CD4-positive, alpha-beta T cell (primary cell): ENCODE measurements around the gene LTBP2. TPM values are rescaled to one million over a fixed set of nuclear protein-coding genes. Genes with fewer than 3 reads are reported as not detected.

Source experiments
- ATAC-seq: fragments of 200-7000 bp; cut with Tn5 transposase; one replicate; pipeline ENCODE4 v1.10.0; 2022; ENCODE audit warnings: mild to moderate bottlenecking; ENCODE audit not compliant: poor library complexity
- CTCF ChIA-PET: fragments of 350-600 bp; sonication (Branson Sonifier 250); formaldehyde crosslinking; loops from one replicate; lab custom pipeline; 2021; ENCODE audit warnings: antibody characterized with exemption, inconsistent platforms; lab: Charles Lee
- POLR2A ChIA-PET: fragments of 350-600 bp; sonication (Branson Sonifier 250); formaldehyde crosslinking; loops from one replicate; lab custom pipeline; 2021; ENCODE audit warnings: antibody characterized with exemption, inconsistent platforms; lab: Charles Lee
- DNase-seq, 14 experiments: peaks; one replicate each; pipeline ENCODE4 v3.0.0-alpha.2; 2013 to 2020; ENCODE audit warnings: mixed read lengths in 2 of 14
- H3K27ac ChIP-seq, 2 donors: one replicate each; pipeline versions ENCODE4 v1.5.1 to v1.7.0; 2013; ENCODE audit warnings: low read length in 2 of 2, low read depth in 1 of 2, mild to moderate bottlenecking in 1 of 2
- H3K27me3 ChIP-seq, 2 experiments: 1 replicate in 1 of 2; 2 replicates in 1 of 2; pipeline versions ENCODE4 v1.6.1 to v1.7.0; 2013; ENCODE audit warnings: low read length in 2 of 2, control low read depth in 1 of 2, mild to moderate bottlenecking in 1 of 2, moderate library complexity in 1 of 2; ENCODE audit not compliant: insufficient read depth in 2 of 2, control insufficient read depth in 1 of 2
- H3K36me3 ChIP-seq: one replicate; pipeline ENCODE4 v1.6.1; 2013; ENCODE audit warnings: low read length, control low read depth; ENCODE audit not compliant: insufficient read depth
- H3K4me1 ChIP-seq: one replicate; pipeline ENCODE4 v1.6.1; 2013; ENCODE audit warnings: low read length, control low read depth; ENCODE audit not compliant: insufficient read depth
- H3K4me3 ChIP-seq: one replicate; pipeline ENCODE4 v1.5.1; 2013; ENCODE audit warnings: mild to moderate bottlenecking, low read length, moderate library complexity
- H3K9me3 ChIP-seq, 2 experiments: 1 replicate in 1 of 2; 2 replicates in 1 of 2; pipeline versions ENCODE4 v1.6.1 to v1.7.0; 2013; ENCODE audit warnings: low read length in 2 of 2, mild to moderate bottlenecking in 2 of 2, control low read depth in 1 of 2, moderate library complexity in 1 of 2; ENCODE audit not compliant: control insufficient read depth in 1 of 2, insufficient read depth in 1 of 2
- H3K27ac Mint-ChIP-seq: one replicate; pipeline ENCODE4 v1.8.0; 2020; ENCODE audit warnings: mixed read lengths
- H3K27me3 Mint-ChIP-seq: one replicate; pipeline ENCODE4 v1.8.0; 2021; ENCODE audit warnings: mixed read lengths
- H3K36me3 Mint-ChIP-seq: one replicate; pipeline ENCODE4 v1.8.0; 2021; ENCODE audit warnings: low read depth, mixed read lengths
- H3K4me1 Mint-ChIP-seq: one replicate; pipeline ENCODE4 v1.8.0; 2021; ENCODE audit warnings: low read depth, mixed read lengths
- H3K4me3 Mint-ChIP-seq: one replicate; pipeline ENCODE4 v1.8.0; 2020; ENCODE audit warnings: mild to moderate bottlenecking, mixed read lengths
- H3K9me3 Mint-ChIP-seq: one replicate; pipeline ENCODE4 v1.8.0; 2020; ENCODE audit warnings: mixed read lengths
- intact Hi-C, 2 experiments: fragments of 100-400 bp; cut with DNase I in 1 of 2; cut with micrococcal nuclease in 1 of 2; formaldehyde crosslinking; loops; one replicate each; pipeline versions ENCODE4 v1.15.1 to v1.9.0; 2023 to 2025; cut with DNase I, micrococcal nuclease
- polyA plus RNA-seq, 2 donors: library from polyadenylated mRNA; unstranded; fragments of 120-200 nt; gene quantifications; one replicate each; pipeline ENCODE4 v1.2.1, GENCODE V29; 2013
- total RNA-seq, 174 experiments: library from RNA in 2 of 174; stranded (reverse) in 2 of 174; gene quantifications; one replicate each; pipeline ENCODE4 v1.2.3 and lab custom pipeline; 2021 to 2026
- TF ChIP-seq, protein P1 (sequence below): fragments of 200-600 bp; IDR thresholded peaks from one replicate; pipeline ENCODE4 v1.8.0; 2022; ENCODE audit warnings: antibody characterized with exemption, mild to moderate bottlenecking

The LTBP2 gene
- total RNA-seq (under 1 TPM; 0.45 to 0.47 TPM), total RNA-seq (lab: John Stamatoyannopoulos, UW) (0.06 to 8.7 (median 1.2) reads per million in 172 experiments)
- 0.61 TPM for polyA plus RNA-seq (2013, experiment 1 of 2)
- polyA plus RNA-seq (2013, experiment 2 of 2): 1.1 TPM

- Mint-ChIP-seq H3K4me3 (peak within 1 kb of the TSS; percentile 79), H3K27ac (no peak within 1 kb of the TSS), H3K36me3 (no peaks in the 10 kb centered on the region), H3K4me1 (peaks cover 27% of the 10 kb centered on the region), H3K27me3 (peaks cover 9% of the 10 kb centered on the region), H3K9me3 (no peaks in the 10 kb centered on the region)
- no peaks in the 10 kb centered on the region for H3K9me3 ChIP-seq
- intact Hi-C loops: loop anchor here in 1 of 2 experiments (1.0 to 5.0 kb wide), 3 partner anchors 102 to 1366 kb away; partner anchors contain the start of genes AREL1 and FCF1
- ATAC-seq: peak; percentile 8
- TF ChIP-seq, protein P1, sequence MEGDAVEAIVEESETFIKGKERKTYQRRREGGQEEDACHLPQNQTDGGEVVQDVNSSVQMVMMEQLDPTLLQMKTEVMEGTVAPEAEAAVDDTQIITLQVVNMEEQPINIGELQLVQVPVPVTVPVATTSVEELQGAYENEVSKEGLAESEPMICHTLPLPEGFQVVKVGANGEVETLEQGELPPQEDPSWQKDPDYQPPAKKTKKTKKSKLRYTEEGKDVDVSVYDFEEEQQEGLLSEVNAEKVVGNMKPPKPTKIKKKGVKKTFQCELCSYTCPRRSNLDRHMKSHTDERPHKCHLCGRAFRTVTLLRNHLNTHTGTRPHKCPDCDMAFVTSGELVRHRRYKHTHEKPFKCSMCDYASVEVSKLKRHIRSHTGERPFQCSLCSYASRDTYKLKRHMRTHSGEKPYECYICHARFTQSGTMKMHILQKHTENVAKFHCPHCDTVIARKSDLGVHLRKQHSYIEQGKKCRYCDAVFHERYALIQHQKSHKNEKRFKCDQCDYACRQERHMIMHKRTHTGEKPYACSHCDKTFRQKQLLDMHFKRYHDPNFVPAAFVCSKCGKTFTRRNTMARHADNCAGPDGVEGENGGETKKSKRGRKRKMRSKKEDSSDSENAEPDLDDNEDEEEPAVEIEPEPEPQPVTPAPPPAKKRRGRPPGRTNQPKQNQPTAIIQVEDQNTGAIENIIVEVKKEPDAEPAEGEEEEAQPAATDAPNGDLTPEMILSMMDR: no peak
- POLR2A ChIA-PET: interaction anchor here (1.1 to 1.8 kb wide), 2 partner anchors 118 to 152 kb away, joined by 3 to 12 read pairs; partner anchors contain the start of genes ISCA2, NPC2 and YLPM1
- H3K4me3 ChIP-seq: peak within 1 kb of the TSS; percentile 65
- no peaks in the 10 kb centered on the region for H3K36me3 ChIP-seq
- peaks cover 47% of the 10 kb centered on the region for H3K4me1 ChIP-seq
- no peak within 1 kb of the TSS for H3K27ac ChIP-seq
- peak in 7 of 14 experiments; percentile 5 to 46 (median 15) for DNase-seq
- H3K27me3 ChIP-seq: no peaks in the 10 kb centered on the region
- CTCF ChIA-PET: interaction anchor here (0.6 to 2.2 kb wide), 11 partner anchors 9 to 234 kb away, joined by 3 to 17 read pairs (median 3); partner anchors contain the start of gene YLPM1
These were observed at the start of gene LTBP2 for GRCh38 chr14:74611650-74612349. LTBP2 (minus strand) TSS chr14:74612237; CDS start chr14:74611944, 293 bp downstream.

GRCh38 chr14:74660863-74661262 lies 48.8 kb upstream of the LTBP2 start:
- Mint-ChIP-seq H3K27me3 (no peaks in the 10 kb centered on the region), H3K4me1 (no peaks in the 10 kb centered on the region), H3K36me3 (peaks cover 86% of the 10 kb centered on the region), H3K27ac (no peak overlapping the region), H3K9me3 (no peaks in the 10 kb centered on the region), H3K4me3 (no peak overlapping the region)
- Histone ChIP-seq H3K36me3 (peaks cover 45% of the 10 kb centered on the region), H3K4me3 (no peak overlapping the region), H3K27ac (no peak overlapping the region), H3K27me3 (no peaks in the 10 kb centered on the region), H3K9me3 (no peaks in the 10 kb centered on the region), H3K4me1 (no peaks in the 10 kb centered on the region)
- DNase-seq: no peak
- TF ChIP-seq, protein P1: no peak
- ChIA-PET CTCF (no interaction called here), POLR2A (no interaction called here)
- no peak for ATAC-seq
- intact Hi-C loops: no loop called here

DNA sequence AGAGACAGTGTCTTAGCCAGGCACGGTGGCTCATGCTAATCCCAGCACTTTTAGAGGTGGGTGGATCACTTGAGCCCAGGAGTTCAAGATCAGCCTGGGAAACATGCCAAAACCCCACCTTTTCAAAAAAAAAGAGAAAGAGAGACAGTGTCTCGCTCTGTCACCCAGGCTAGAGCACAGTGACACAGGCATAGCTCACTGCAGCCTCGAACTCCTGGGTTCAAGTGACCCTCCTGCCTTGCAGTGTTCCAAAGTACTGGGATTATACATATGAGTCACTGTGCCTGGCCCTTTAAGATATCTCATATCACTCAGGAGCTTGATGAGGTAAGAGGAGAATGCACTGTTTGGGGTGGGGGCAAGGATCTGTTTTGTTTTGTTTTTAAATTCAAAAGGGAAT lies 48.1 kb upstream of the LTBP2 start:
- no peak for DNase-seq
- Mint-ChIP-seq H3K4me1 (no peaks in the 10 kb centered on the region), H3K27me3 (no peaks in the 10 kb centered on the region), H3K36me3 (peaks cover 85% of the 10 kb centered on the region), H3K4me3 (no peak overlapping the region), H3K27ac (no peak overlapping the region), H3K9me3 (no peaks in the 10 kb centered on the region)
- ATAC-seq: no peak
- POLR2A ChIA-PET: no interaction called here
- TF ChIP-seq, protein P1: no peak
- Histone ChIP-seq H3K9me3 (no peaks in the 10 kb centered on the region), H3K36me3 (peaks cover 38% of the 10 kb centered on the region), H3K4me1 (no peaks in the 10 kb centered on the region), H3K27me3 (no peaks in the 10 kb centered on the region), H3K27ac (no peak overlapping the region), H3K4me3 (no peak overlapping the region)
- intact Hi-C loops: no loop called here
- CTCF ChIA-PET: no interaction called here
